IPS DF 6.9 (cell line): ENCODE data around the gene ATF7IP2.

ENCODE experiments used
- DNase-seq: peaks from one replicate; pipeline ENCODE4 v3.0.0-alpha.2; 2013; ENCODE audit warnings: low read depth, low spot score
- H3K27ac ChIP-seq: one replicate; pipeline ENCODE4 v1.5.1; 2013; ENCODE audit warnings: low read length, control low read depth
- H3K27me3 ChIP-seq: 2 replicates; pipeline ENCODE4 v1.6.1; 2013; ENCODE audit warnings: mild to moderate bottlenecking, low read length; ENCODE audit not compliant: control insufficient read depth, insufficient read depth
- H3K36me3 ChIP-seq: 2 replicates; pipeline ENCODE4 v1.6.1; 2013; ENCODE audit warnings: low read length; ENCODE audit not compliant: control insufficient read depth, insufficient read depth
- H3K4me1 ChIP-seq: 2 replicates; pipeline ENCODE4 v1.6.1; 2013; ENCODE audit warnings: low read length; ENCODE audit not compliant: control insufficient read depth, insufficient read depth
- H3K4me3 ChIP-seq: 2 replicates; pipeline ENCODE4 v1.5.1; 2013; ENCODE audit warnings: mild to moderate bottlenecking, low read length
- H3K9me3 ChIP-seq: 2 replicates; pipeline ENCODE4 v1.6.1; 2013; ENCODE audit warnings: low read length, inconsistent platforms; ENCODE audit not compliant: control insufficient read depth, insufficient read depth
- WGBS: extraction: QIAGEN DNeasy Blood & Tissue Kit; methylation state at CpG from one replicate; pipeline ENCODE4 v1.1.7; 2013; ENCODE audit warnings: mixed read lengths, missing lambda C conversion rate; ENCODE audit not compliant: insufficient read length, insufficient coverage; 5-methylcytosine and 5-hydroxymethylcytosine counted together

Gene ATF7IP2

DNA sequence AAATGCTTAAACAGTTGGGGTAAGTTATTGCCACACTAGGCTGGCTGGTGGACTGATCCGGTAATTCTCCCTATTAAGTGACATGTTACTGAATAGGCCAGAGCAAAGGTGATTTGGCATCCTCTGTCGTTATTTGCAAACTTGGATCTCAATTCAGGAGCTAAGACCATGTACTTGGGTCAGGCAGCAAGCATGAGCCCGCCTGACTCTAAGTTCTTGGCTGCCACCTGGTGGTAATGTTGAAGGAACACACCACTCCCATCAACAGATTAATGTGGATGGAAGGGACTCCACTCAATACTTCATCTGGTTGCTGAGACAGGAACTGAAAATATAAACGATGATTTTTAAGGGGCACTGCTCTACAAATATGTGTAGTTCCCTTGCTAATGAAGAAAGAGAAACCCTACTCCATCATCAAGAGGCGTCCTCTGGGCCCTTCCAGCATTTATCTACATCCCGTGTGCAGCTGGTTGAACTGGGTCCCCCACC, 123.7 kb downstream of the ATF7IP2 start:
- WGBS: no CpG with 5 or more reads among the region's 6 CpGs
- Histone ChIP-seq H3K4me1 (0 out of 2 replicates have a peak, but pooled peaks cover 2% of the 10 kb centered on the region), H3K9me3 (no peaks in the 10 kb centered on the region), H3K4me3 (no peak overlapping the region), H3K27me3 (no peaks in the 10 kb centered on the region), H3K36me3 (no peaks in the 10 kb centered on the region), H3K27ac (no peak overlapping the region)
- DNase-seq: peak; percentile 82

DNA sequence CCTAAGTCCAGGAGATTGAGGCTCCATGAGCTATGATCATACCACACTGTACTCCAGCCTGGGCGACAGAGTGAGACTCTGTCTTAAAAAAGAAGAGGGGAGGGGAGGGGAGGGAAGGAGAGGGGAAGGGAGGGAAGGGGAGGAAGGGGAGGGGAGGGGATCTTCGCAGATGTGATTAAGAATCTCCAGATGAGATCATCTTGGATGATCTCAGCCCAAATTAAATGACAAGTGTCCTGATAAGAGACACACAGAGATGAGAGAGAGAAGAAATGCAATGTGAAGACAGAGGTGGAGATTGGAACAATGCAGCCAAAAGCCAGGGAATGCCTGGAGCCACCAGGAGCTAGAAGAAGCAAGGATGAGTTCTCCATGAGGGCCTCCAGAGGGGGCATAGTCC, 124.4 kb downstream of the ATF7IP2 start:
- no peaks in the 10 kb centered on the region for H3K4me1 ChIP-seq
- WGBS: no CpG with 5 or more reads among the region's 2 CpGs

DNA sequence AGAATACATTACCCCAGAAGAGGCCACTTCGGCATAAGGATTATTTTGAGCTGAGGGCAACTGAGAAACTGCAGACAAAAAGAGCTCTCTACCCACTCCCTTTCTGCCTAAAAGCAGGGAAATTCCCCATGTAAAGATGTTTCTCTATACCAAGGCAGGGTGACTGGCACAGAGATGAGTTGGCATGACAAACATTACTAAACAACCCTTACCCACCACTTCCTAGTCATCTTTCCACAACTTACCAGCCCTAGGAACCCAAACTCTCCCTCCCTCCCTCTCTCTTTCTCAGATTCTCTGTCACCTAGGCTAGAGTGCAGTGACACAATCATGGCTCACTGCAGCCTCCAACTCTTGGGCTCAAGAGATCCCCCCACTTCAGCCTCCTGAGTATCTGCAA, 126.0 kb downstream of the ATF7IP2 start:
- Histone ChIP-seq H3K27ac (no peak overlapping the region), H3K27me3 (no peaks in the 10 kb centered on the region), H3K4me1 (no peaks in the 10 kb centered on the region), H3K4me3 (no peak overlapping the region), H3K36me3 (no peaks in the 10 kb centered on the region), H3K9me3 (no peaks in the 10 kb centered on the region)
- no CpG with 5 or more reads among the region's 1 CpG for WGBS
- DNase-seq: no peak

More for the DNA sequence above, 124.4 kb downstream of the ATF7IP2 start:
- H3K36me3 ChIP-seq: no peaks in the 10 kb centered on the region
- no peaks in the 10 kb centered on the region for H3K9me3 ChIP-seq
- no peak overlapping the region for H3K27ac ChIP-seq
- H3K4me3 ChIP-seq: no peak overlapping the region
- DNase-seq: no peak
- H3K27me3 ChIP-seq: no peaks in the 10 kb centered on the region

DNA sequence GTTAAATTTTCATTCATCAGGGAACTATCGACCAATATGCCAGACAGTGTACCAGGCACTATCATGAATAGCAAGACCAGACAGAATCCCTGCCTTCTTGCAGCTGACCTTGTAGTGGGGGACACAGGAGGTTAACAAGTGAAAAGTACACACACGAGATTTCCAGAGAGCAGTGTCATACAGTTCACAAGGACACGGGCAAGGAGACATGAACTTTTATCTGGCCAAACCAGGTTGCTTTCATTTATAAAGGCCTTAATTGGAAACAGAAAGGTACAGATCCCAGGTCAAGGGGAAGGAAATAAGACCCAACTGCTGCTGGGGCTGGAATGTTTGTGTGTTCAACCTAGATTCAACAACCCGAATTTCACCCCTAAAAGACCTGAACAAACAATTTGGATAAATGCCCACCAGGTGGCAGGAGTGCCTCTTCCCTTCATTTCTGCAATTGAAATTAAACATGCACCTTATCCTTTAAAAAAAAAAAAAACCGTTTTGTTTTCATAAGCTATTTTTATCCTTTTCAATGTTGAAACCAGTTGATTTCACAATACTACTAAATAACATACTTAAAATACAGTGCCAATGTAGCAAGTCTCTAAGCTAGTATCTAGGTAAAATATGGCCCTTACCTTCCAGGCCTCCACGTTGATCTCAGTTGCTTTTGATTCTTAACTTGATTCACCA, 128.7 kb downstream of the ATF7IP2 start:
- no CpG with 5 or more reads among the region's 6 CpGs for WGBS
- Histone ChIP-seq H3K27me3 (no peaks in the 10 kb centered on the region), H3K9me3 (no peaks in the 10 kb centered on the region), H3K27ac (no peak overlapping the region), H3K4me1 (no peaks in the 10 kb centered on the region), H3K36me3 (no peaks in the 10 kb centered on the region), H3K4me3 (no peak overlapping the region)
- no peak for DNase-seq

DNA sequence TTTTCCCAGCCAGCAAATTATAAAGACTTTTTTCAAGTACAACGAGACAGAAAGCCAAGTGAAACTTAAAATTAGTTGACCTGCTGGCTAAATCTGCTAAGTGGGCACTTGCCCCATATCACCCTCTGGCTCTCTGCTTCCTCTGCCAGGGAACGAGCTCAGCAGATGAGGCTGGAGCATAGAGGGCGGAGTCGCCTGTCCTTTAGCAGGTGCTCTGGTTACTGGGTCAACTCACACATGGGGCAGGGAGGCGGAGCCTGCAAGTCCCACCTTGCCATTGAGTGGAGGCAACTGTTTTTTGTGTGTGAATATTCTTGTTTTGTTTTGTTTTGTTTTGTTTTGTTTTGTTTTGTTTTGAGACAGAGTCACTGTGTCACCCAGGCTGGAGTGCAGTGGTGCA, 132.0 kb downstream of the ATF7IP2 start:
- Histone ChIP-seq H3K9me3 (no peaks in the 10 kb centered on the region), H3K4me3 (no peak overlapping the region), H3K36me3 (no peaks in the 10 kb centered on the region), H3K27me3 (no peaks in the 10 kb centered on the region), H3K4me1 (no peaks in the 10 kb centered on the region), H3K27ac (no peak overlapping the region)
- no peak for DNase-seq
- no CpG with 5 or more reads among the region's 5 CpGs for WGBS

DNA sequence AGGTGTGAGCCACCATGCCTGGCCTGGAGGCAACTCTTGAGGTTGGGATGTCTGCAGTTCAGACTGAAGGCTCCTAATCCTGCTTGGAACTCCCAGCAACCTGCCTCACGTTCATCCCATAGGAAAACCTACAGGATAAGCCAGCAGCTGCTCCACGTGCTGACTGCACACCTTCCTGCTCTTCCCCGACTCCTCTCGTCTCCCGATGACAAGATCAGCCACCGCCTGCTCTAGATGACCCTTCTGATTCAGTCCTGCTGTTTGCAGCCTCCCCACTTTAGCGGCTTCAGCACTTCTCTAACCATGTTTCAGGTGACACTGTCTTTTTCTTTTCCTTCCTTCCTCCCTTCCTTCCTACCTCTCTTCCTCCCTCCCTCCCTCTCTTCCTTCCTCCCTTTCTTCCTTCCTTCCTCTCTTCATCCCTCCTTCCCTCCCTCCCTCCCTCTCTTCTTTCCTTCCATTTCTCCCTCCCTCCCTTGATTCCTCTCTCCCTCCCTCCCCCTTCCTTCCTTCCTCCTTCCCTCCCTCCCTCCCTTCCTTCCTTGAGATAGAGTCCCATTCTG, 132.7 kb downstream of the ATF7IP2 start:
- Histone ChIP-seq H3K4me3 (no peak overlapping the region), H3K27ac (no peak overlapping the region), H3K9me3 (no peaks in the 10 kb centered on the region), H3K27me3 (no peaks in the 10 kb centered on the region), H3K4me1 (no peaks in the 10 kb centered on the region), H3K36me3 (no peaks in the 10 kb centered on the region)
- no peak for DNase-seq
- WGBS: no CpG with 5 or more reads among the region's 7 CpGs

DNA sequence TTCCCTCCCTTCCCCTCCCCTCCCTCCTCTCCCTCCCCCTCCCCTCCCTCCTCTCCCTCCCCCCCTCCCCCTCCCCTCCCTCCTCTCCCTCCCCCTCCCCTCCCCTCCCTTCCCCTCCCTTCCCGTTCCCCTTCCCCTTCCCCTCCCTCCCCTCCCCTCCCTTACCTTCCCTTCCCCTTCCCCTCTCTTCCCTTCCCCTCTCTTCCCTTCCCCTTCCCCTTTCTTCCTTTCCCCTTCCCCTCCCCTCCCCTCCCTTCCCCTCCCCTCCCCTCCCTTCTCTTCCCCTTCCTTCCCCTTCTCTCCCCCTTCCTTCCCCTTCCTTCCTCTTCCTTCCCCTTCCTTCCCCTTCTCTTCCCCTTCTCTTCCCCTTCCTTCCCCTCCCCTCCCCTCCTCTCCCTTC, 133.4 kb downstream of the ATF7IP2 start:
- H3K27me3 ChIP-seq: no peaks in the 10 kb centered on the region
- no peaks in the 10 kb centered on the region for H3K4me1 ChIP-seq
- no peaks in the 10 kb centered on the region for H3K9me3 ChIP-seq
- H3K4me3 ChIP-seq: no peak overlapping the region
- no peaks in the 10 kb centered on the region for H3K36me3 ChIP-seq
- no peak for DNase-seq
- no peak overlapping the region for H3K27ac ChIP-seq
- WGBS: no CpG with 5 or more reads among the region's 1 CpG

DNA sequence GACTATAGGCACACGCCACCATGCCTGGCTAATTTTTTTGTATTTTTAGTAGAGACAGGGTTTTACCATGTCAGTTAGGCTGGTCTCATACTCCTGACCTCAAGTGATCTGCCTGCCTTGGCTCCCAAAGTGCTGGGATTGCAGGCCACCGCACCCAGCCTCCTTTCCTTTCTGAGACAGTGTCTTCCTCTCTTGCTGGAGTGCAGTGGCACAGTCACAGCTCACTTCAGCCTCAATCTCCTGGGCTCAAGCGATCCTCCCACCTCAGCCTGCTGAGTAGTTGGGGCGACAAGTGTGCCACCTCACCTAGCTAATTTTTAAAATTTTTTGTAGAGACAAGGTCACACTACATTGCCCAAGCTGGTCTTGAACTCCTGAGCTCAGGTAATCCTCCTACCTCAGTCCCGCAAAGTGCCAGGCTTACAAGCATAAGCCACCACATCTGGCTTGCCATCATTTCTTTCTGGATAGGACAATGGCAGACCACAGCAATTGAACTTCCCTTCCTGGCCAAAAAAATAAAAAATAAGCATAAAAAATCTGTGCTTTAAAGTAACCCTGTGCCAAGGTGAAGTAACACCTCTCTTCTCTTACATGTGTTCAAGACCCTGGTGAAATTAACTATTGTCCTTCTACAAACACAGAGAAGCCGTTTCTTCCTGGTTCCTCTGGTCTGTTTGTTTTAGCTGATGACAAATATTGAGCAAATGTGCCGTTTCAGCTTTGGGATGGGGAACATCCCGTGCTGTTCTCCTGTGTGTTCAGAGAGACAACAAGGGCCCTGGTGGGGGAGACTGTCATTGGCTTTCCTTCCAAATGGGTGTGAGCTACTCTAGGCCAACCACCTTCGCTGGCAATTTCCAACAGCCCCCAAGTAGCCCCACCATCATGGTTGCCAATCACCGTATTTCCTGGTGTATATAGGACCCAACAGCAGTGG, 134.3 kb downstream of the ATF7IP2 start:
- Histone ChIP-seq H3K36me3 (no peaks in the 10 kb centered on the region), H3K4me1 (no peaks in the 10 kb centered on the region), H3K4me3 (no peak overlapping the region), H3K27me3 (no peaks in the 10 kb centered on the region), H3K27ac (no peak overlapping the region), H3K9me3 (no peaks in the 10 kb centered on the region)
- no peak for DNase-seq
- no CpG with 5 or more reads among the region's 10 CpGs for WGBS

DNA sequence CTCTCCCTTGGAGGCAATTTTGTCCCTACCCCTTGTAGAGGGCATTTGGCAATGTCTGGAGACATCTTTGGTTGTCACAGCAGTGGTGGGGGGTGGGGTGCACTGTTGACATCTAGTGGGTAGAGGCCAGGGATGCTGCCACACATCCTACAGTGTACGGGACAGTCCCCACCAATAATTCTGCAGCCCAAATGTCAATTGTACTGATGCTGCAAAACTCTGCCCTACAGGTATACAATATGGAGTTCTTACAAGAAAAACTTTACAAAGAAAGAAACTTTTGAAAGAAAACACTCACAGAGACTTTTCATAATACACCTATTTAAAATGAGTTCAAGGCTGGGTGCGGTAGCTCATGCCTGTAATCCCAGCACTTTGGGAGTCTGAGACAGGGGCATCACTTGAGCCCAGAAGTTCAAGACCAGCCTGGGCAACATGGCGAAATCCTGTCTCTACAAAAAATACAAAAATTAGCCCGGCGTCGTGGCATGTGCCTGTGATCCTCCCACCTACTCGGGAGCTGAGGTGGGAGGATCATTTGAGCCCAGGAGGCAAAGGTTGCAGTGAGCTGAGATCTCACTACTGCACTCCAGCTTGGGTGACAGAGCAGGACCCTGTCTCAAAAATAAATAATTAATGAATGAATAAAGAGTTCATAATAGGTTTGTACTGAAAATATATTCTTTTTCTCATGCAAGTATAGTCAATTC, 135.2 kb downstream of the ATF7IP2 start:
- no peak for DNase-seq
- H3K36me3 ChIP-seq: no peaks in the 10 kb centered on the region
- H3K4me3 ChIP-seq: no peak overlapping the region
- WGBS: no CpG with 5 or more reads among the region's 7 CpGs
- no peaks in the 10 kb centered on the region for H3K9me3 ChIP-seq
- no peaks in the 10 kb centered on the region for H3K27me3 ChIP-seq
- H3K27ac ChIP-seq: no peak overlapping the region
- H3K4me1 ChIP-seq: no peaks in the 10 kb centered on the region

DNA sequence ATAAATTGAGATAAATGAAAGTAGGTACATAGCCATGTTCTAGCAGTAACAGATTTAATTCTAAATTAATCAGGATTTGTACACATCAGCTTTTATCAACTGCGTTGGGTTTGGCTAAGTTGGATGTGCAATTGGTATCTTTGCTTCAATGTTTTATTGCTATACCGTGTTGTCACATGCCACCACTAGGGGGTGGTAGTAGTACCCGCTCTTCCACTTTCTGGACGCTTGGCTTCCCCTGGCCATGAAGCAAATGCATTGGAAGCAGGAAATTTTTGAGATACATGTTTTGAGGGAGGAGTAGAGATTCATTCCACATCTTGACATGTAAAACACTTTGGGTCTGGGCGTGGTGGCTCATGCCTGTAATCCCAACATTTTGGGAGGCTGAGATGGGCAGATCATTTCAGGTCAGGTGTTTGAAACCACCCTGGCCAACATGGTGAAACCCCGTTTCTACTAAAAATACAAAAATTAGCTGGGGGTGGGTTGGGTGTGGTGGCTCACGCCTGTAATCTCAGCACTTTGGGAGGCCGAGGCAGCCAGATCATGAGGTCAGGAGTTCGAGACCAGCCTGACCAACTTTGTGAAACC, 135.9 kb downstream of the ATF7IP2 start:
- Histone ChIP-seq H3K27me3 (no peaks in the 10 kb centered on the region), H3K36me3 (no peaks in the 10 kb centered on the region), H3K27ac (no peak overlapping the region), H3K9me3 (no peaks in the 10 kb centered on the region), H3K4me3 (no peak overlapping the region), H3K4me1 (no peaks in the 10 kb centered on the region)
- no CpG with 5 or more reads among the region's 9 CpGs for WGBS
- no peak for DNase-seq
